SU-DHL-6 (cell line): ENCODE data around the gene F2RL3.

Experiments used
- CTCF ChIP-seq: fragments of 200-600 bp; sonication (generic); IDR thresholded peaks from one replicate; pipeline ENCODE4 v1.5.1; 2017; ENCODE audit warnings: antibody characterized with exemption, mild to moderate bottlenecking, low read length, moderate library complexity; ENCODE audit not compliant: insufficient read depth, poor library complexity, severe bottlenecking
- EZH2phosphoT487 ChIP-seq: fragments of 200-600 bp; sonication (generic), shearing (Covaris generic); conservative IDR thresholded peaks from 2 replicates; pipeline ENCODE4 v1.6.1; 2018; ENCODE audit warnings: mild to moderate bottlenecking, antibody characterized with exemption, low read length, moderate library complexity, mixed read lengths

GRCh38 chr19:16861834-16862233 lies 27.0 kb upstream of the F2RL3 start:
- TF ChIP-seq CTCF (no peak), EZH2phosphoT487 (no peak)
